NCI-H1092 (cell line): ENCODE measurements around the gene BCL11B.

Experiments used
- DNase-seq: peaks from one replicate; lab custom pipeline; 2025; lab: John Stamatoyannopoulos, UW

The BCL11B gene

DNA sequence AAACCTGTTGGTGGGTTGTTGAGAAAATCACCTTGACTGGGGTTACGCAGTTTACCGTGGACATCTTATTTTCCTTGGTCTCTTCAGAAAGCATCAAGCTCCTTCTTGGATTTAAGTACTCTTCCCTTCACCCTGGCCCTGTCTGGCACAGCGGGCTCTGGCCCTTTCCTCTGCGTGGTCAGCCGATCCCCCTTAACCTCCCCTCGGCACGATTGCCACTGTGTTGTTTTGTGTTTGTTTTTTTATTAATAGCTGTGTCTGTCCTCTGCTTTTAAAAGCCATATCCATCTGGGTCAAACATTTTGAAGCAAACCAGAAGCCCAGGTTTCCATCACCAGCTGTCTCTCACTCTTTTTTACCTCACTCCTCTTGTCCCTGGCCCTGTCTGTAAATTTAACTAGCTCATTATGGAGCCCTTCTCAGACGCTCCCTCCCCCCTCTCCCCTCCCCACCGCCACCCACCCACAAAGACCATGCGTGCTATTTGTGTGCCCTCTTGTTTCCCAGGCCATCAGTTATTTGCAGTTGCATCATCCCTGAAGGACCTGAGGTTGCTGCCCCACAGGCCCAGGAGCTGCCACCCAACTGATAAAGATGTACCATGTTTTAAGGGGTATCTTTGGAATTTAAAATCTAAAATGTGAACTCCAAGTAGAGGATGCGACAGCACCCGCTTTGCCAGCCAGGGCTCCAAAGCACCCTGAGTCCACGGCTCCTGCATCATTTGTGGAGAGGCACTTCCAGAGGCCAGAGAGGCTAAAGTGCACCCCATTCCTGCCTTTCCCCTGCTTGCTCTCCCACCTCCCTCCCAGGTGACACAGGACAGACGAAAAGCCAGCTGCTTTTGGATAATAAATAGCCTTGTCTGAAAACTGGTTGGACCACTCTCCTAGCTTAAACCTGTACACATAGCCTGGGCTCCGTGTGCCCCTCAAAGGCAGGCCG lies 3.9 kb downstream of the BCL11B start:
- no peak for DNase-seq

DNA sequence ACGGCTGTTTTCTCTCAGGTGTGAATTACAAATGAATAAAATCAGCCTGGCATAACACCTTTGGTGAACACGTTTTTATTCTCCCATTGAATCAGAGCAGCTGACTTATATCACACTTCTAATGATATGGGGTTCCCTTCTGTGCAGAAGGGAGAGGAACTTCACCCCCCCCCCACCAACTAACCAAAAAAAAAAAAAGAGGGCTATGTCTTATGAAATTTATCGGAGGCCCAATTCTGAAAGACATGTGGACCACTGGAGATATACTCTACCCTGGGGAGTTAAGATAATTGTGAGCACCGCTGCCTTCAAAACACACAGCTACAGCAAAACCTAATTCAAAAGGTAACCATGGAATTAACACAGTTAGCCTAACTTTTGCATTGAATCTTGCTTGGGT lies 4.6 kb downstream of the BCL11B start:
- DNase-seq: no peak

DNA sequence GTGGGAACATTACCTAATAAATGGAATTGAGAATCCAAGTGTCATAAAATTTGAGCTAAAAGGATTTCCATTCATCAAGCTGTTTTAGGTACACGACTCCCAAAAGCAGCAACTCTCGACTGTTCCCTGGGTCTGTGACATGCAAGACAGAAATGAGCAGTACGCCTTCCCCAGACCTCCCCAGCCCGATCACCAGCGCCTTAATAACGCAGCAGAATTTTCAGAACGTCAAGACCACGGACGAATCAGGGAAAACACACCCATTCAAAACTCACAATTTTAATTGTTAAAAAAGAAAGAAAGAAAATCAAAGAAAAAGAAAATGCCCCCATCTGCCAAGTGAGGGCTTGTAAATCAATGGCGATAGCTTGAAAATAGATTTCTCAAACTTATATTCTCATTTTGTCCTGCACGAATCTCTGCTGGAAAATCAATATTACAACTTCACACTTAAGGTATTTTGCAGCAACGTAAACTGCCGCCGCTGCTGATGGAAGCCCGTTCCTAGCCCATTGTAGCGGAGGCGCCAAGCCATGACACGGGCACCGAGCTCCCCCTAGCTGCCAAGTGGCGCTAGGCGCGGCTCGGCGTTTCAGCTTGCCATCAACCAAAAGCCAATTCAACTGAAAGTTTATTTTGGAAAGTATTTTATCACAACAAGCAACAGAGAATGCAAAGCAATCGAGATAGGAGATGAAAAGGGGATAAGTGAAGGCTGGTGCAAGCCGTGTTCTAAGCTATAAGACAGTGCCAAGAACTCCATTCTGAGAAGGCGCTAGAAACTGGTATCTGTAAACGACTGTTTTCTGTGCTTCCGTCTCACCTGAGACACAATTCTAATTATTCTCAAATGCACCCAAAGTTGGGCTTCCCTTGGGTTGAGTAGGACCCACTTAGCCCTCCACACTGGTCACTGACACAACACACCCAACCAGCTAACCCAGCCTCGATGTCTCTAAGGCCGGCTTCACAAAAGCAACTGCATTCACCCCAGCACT lies 5.5 kb downstream of the BCL11B start:
- peak; percentile 52 for DNase-seq

DNA sequence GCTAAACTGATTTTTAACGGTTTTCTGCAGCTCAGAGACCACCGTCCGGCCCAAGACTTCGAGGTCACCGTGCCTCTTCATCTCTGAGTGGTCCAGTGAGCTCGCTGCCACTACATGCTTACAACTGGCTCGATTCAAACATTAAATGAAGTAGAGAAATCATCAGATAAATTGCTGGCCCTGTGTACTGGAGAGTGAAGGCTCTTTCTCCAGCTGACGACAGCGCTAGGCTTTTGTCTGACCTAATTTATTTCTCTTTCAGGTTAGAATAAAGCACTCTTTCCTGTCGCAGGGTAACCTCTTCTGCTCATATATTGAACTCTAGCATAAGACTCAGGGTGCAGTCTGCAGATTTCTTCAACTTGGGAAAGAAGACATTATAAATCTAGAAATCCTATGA lies 6.4 kb downstream of the BCL11B start:
- DNase-seq: no peak

DNA sequence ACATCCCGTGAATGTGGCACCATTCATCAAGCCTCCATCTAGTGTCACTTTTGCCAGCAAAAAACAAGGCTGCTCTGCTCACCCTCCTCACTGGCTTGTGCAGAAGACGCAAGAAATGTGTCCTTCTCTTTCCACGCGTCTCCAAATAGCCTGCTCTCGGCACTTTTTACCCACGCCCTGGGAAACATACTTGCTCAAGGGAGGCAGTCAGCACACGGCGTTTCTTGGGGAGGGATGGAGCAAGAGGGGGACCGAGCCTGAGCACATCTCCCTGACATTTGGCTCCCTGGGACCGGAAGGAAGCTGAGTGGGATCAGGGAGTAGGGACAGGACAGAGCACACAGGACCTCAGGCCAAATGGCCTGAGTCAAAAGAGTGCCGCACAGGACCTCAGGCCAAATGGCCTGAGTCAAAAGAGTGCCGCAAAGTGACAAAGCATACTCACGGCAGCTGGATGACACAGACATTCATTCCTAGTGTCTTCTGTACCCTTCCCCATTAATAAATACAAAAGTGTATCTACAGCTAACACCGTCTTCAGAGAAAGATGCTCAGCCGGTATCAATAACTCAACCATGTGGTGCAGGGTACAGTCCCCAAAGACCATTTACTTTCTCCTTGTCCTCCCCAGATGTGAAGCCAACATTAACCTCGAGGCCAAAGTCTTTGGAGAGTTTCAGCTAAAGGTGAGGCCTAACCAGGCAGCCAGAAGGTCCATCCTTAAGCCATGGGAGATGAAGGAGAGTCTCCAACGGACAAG lies 7.1 kb downstream of the BCL11B start:
- DNase-seq: no peak

DNA sequence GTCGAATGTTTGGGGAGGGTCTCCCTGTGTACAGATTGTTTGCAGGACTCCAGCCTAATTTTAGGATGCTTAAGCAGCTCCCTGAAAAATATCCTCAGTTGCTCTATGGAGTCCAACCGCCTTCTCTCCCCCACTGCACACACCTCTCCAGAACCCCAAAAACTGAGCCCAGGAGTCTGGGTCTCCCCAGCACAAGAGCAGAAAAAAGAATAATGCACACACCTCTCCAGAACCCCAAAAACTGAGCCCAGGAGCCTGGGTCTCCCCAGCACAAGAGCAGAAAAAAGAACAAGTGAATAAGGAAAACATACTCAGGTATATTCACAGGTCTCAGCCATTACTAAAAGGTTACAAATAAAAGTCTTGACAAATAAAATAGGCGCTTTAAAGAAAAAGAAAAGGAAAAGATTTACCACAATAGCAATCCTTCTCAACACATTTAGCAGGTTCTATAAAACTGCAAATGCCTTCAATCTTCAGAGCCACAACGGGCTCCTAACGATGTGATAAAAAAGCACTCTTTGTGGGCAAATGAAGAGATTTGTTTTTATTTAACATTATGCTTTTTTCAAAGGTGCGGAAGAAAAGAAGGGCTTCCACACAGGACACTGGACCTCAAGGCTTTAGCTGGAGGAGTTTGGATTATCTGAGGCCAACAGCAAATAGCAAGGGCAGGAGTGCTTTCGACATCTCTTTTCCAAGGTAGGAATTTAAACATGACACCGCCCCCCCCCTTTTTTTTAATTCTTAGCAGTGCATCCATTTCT lies 8.2 kb downstream of the BCL11B start:
- no peak for DNase-seq

DNA sequence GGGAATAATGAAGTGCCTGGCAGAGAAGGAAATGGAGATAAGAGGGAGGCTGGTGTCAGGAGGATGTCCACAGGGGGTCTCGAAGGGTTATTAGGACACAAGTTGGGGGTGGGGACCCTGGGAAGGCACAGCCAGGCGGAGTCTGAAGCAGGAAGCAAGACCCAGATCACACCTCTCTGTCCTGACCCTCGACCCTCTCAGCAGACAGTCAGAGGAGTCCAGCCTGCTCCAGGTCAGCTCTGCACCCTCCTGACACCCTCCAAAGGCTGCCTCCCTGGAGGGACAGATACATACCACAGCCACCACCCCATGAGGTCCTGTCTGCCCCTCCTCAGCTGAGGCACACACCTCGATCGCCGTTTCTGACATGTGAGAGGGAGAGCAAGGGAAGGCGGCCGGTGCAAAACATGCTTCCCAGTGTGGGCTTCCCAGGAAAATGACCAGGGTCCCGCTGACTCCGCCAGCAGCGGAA lies 9.0 kb downstream of the BCL11B start:
- DNase-seq: no peak

DNA sequence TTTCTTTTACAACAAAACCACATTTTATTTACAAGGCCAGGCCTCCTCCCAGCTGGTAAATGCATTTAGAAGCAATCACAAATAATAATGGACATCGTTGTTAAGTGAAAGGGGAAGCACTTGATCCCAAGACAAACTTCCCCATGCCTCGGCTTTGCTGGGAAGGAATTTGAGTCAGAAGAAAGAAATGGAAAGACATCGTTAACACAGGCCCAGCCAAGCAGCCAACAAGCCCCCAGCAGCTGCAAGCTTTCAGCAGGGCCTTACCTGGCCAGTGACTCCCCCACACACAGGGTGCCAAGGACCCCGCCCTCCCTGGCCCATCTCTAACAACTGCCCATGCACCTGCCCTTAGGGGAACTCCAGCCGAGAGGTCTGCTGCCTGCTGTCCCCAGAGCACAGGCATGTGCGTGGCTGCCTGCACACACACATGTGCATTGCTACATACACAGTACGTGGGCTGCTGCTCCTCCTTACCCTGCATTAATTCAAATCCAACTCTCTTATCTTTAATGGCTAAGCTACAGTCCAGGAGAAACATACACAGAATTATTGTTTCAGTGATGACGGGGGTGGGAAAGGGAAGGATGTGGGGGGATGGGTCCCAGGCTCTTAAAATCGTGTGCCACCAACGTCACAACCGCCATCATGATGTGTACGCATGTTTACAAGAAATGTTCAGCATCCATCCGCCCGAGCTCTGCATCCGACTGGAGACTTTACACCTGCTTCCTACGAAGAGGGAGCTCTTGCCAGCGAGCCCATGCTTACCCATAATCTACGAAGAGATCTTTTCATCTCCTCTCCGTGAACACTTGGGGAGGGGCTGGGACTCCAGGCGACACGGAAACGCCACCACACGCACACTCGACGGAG lies 9.8 kb downstream of the BCL11B start:
- DNase-seq: no peak

DNA sequence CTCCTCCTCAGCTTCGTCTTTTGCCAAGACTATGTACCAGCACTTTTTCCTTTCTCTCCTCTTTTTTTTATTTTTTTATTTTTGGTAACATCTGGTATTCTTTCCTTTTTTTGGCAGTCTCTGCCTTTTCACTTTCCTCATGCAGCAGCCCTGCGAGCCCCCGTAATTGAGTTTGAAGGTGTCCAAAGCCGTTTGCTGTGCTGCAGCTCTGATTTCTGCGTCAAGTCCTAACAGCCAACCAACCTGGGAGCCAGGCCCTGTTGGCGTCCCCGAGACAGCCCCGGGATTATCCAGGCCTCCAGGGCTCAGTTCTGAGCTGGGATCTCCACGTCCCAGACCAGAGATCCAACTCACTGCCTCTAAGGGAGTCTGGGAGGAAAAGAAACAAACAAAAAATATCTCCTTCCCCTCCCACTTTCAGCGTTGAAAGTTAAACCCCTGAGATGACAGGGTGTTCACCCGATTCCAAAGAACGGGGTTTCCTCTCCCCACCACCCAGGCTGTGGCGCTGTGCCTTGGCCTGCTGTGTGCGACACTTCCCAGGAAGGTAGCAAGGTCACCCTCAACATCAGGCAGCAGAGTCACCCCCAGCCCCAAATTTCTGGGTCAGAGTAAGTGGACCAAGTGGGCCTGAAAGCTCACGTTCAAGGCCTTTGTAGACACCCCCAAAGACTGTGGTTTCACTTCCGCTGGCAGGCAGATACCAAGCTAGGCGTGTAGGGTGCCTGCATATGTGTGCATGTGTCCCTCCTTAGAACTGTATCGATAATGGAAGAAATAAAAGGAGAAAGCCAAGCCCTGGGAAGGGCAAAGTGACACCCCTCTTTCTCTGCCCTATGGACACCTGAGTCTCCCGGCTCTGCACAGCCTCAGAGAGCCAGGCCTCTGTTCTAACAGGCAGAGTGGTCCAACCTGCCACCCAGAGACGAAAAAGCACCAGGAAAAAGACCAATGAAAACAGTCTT lies 11.1 kb downstream of the BCL11B start:
- no peak for DNase-seq

DNA sequence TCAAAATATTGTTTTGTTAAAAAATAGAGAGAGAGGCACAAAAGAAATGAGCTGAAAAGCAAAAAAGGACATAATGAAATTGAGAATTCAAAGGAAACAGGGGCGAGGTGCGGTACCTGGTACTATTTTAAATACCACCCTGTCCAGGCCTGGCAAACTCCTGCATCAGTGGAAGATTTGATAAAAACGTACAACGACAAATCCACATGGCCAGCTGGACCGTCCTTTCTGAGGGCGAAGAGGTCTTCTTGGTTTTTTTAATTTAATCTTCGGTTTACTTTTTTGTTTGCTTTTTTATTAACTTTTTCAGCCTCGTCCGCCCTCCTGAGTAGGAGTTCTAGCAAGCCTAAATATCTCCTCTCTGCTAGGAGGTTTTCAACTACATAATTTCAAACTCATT lies 11.9 kb downstream of the BCL11B start:
- DNase-seq: no peak

DNA sequence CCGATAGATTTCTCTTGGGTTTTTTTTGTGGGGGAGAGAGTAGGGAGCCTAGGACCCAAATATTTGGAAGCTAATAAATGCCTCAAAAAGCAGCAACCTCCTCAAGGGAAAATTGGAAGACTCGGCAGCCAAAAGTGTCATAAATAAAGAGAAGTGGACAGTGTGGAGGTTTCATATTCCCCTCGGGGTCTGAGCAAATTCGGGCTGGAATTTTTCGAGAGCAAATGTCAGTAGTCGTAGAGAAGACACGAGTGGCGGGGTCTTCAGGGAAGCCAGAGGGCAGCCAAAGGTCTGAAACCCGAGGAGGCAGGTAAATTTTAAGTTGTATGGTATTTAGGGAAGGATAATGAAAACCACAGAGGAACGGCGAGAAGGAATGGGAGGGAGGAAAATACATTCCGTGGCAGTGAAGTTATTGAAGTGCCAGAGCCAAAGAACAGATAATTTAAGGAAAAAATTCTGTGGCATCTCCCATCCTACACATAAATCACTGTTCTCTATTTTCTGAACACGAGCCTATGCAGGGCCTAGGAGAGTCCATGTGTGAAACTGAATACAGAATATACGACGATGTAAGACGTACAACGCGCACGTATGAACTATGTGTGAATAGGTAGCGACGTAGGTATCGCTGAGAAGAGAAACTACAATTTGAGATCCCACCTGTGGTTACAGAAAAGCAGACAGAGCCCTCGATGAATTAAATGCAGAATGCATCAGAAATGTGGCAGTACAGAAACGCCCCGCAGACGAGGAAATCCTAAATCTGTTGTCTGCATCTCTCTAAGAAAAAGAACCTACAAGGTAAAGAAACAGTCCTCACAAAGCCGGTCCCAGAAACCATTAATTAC lies 12.9 kb downstream of the BCL11B start:
- DNase-seq: no peak

DNA sequence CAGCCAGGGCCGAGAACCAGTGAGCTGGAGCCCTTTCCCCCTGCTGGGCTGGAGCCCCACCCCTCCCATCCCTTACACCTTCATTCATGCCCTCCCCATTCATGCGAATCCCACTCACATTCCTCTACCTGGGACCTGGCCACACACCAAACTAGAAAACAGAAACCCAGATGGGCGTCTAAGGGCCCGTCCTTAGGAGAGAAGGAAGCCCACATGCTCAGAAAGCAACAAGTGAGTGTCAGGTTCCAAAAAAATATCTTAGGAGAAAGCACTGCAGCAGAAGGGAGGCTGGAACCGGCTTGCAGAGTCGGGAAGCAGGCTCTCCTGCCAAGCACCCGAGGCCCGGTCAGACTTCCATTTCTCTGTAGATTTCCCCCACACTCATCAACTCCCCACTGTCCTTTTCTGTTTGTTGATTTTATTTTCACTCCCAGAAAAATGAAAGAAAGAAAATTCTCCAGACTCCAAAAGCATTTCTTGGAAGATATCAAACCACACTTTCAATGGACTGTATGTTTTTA lies 13.6 kb downstream of the BCL11B start:
- DNase-seq: no peak

DNA sequence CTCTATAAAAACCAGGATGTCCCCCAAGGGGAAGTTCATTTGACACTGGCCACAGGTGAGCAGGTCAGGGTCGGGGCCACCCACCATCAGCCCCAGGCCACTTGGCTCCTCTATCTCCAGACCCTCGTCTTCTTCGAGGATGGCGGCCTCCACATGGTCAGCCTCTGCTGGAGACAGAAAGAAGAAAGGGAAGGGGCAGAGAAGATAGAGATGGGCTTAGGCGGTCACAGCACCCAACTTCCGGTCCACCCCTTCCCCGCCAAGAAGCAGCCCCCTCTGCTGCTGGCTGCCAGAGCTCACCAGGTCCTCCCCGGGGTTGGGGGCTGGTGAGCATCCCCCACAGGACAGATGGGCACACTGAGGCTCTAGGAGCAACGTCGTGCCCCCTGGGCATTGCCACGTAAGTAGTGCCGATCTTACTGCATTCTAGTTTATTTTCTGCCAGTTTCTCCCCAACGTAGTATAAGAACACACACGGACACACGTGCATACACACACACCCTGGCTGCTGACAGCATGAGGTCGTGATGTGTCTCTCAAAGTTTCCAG lies 14.2 kb downstream of the BCL11B start:
- DNase-seq: no peak

DNA sequence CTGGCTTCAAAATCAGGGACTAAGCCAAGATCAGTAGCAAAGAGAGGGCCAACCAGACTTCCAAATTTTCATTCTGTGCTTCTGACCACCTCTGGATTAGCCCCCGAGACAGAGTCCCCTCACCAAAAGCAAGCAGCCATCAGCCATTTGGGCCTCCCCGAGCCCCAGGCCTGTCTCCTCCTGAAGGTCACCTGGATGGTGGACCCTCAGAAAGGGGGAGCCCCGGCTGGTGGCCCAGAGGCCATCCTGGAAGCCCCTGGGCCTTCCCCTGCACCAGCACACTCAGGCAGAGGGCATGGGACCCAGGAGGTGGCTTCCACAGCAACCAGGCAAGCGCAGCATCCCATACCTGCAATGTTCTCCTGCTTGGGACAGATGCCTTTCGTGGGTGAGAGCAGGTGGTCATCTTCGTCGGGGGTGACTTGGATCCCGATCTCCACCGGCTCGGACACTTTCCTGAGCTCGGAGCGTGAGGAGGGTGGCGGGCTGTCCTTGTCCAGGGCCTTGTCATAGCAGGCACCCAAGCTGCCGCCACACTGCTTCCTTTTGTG lies 14.8 kb downstream of the BCL11B start:
- DNase-seq: no peak

DNA sequence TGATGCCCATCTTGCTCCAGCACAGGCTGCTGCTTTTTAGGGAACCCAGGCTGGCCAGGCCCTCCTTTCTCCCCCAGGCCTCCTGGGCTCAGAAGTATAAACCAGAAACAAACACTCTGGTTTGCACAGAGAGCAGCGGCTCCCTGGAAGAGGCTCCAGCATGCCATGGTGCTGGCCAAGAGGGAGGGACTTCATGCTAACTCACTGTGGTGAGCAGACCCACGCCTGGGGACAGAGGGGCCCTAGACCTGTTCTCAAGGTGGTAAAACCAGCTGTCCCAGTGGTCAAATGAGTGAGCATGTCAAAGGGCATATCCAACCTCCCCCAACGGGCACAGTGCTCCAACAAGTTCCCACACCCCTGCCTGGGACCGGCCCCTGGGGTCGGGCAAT lies 15.5 kb downstream of the BCL11B start:
- no peak for DNase-seq

DNA sequence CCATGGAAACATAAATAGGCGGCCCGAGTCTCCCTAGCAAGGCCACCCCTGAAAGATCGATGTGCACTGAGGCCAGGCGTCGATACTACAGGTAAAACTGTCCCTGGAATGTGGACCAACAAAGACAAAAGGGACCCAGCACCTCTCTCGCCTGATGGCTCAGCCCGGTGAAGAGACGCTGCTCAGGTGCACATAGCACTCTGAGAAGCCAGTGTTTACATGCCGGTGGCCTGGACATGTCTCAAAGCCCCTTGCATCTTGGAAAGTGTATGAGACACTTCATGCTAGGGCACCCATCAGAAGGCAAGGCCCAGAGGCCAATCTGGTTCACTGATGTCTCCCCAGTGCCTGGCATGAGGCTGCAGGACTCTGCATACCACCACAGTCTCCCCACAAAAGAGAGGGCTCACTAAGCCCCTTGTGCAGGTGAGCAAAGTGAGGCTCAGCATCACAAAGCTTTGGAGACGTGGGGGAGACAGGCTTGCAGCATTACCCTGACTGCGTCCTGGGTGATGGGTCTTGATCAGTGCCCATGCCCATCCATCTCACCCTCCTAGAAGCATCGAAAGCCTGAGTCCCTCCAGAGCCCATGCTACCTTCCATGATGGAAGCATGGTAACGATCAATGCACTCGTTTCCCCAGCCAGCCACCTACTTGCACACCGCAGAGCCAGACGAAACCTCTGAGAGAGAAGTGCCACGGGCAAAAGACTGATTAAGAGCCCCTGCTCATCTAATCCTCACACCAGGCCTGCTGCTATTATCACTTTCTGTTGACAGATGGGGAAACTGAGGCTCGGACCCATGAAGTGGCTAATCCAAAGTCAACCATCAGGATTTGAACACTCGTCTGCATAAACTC lies 16.1 kb downstream of the BCL11B start:
- DNase-seq: no peak
